C4-2B (cell line): ENCODE data around the gene SCYGR2.

Experiments
- ZFX ChIP-seq: fragments of 450-650 bp; IDR thresholded peaks from 2 replicates; pipeline ENCODE4 v1.6.1; 2017
- TF ChIP-seq, protein P1 (sequence below): fragments of 450-650 bp; conservative IDR thresholded peaks from 2 replicates; pipeline ENCODE4 v1.5.1; 2017; ENCODE audit warnings: mild to moderate bottlenecking

DNA sequence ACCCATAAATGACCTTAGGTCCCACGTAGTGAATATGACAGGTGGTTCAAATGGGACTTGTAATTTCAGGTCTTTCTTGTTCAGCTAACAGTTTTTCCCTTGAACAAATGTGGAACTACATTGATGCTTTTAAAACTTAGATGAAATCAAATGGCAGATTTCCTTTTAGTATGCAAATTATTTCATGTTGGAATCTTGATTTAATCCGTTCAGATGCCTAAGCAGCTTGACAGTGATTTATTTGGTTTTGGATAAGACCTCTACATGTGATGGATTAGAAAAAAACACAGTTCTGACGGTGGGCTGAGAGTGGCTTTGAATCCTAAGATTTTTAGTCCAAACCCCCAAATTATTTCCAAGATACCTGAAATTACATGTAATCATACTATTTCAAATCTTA lies 35.5 kb downstream of the SCYGR2 start:
- TF ChIP-seq ZFX, result no peak
- TF ChIP-seq, protein P1, sequence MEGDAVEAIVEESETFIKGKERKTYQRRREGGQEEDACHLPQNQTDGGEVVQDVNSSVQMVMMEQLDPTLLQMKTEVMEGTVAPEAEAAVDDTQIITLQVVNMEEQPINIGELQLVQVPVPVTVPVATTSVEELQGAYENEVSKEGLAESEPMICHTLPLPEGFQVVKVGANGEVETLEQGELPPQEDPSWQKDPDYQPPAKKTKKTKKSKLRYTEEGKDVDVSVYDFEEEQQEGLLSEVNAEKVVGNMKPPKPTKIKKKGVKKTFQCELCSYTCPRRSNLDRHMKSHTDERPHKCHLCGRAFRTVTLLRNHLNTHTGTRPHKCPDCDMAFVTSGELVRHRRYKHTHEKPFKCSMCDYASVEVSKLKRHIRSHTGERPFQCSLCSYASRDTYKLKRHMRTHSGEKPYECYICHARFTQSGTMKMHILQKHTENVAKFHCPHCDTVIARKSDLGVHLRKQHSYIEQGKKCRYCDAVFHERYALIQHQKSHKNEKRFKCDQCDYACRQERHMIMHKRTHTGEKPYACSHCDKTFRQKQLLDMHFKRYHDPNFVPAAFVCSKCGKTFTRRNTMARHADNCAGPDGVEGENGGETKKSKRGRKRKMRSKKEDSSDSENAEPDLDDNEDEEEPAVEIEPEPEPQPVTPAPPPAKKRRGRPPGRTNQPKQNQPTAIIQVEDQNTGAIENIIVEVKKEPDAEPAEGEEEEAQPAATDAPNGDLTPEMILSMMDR, result no peak
